Panc1 (cell line): ENCODE measurements around the gene APOB. TPM values are rescaled to one million over a fixed set of nuclear protein-coding genes. Genes with fewer than 3 reads are reported as not detected.

Experiments used
- ATAC-seq: fragments of 200-7000 bp; cut with Tn5 transposase; 2 replicates; pipeline ENCODE4 v1.9.1; 2020; ENCODE audit warnings: mild to moderate bottlenecking, moderate library complexity
- BruUV-seq: library from RNA; stranded (reverse); fragments of 400-500 nt; replicated peaks from 2 replicates; lab custom pipeline; 2021; lab: Mats Ljungman, UMichigan
- CTCF ChIA-PET: fragments of 300-600 bp; sonication (Branson Sonifier 250); formaldehyde crosslinking; loops from one replicate; lab custom pipeline; 2022; ENCODE audit warnings: antibody characterized with exemption; lab: Charles Lee
- POLR2A ChIA-PET: fragments of 300-600 bp; sonication (Branson Sonifier 250); formaldehyde crosslinking; loops from one replicate; lab custom pipeline; 2022; ENCODE audit warnings: antibody characterized with exemption; lab: Charles Lee
- DNase-seq: peaks from one replicate; pipeline ENCODE4 v3.0.0-alpha.2; 2010; ENCODE audit warnings: low read depth, low spot score
- H3K27ac ChIP-seq: 2 replicates; pipeline ENCODE4 v1.5.1; 2011; ENCODE audit warnings: mild to moderate bottlenecking, low read length, inconsistent platforms
- H3K27me3 ChIP-seq: fragments of 200-500 bp; sonication (Bioruptor generic); 2 replicates; pipeline ENCODE4 v1.6.0; 2014; ENCODE audit warnings: low read length, inconsistent platforms; ENCODE audit not compliant: control insufficient read depth, insufficient read depth
- H3K36me3 ChIP-seq: fragments of 200-500 bp; sonication (Bioruptor generic); 2 replicates; pipeline ENCODE4 v1.5.1; 2014; ENCODE audit warnings: inconsistent platforms, mild to moderate bottlenecking, low read length, moderate library complexity; ENCODE audit not compliant: control insufficient read depth, insufficient read depth
- H3K4me1 ChIP-seq: 2 replicates; pipeline ENCODE4 v1.5.1; 2011; ENCODE audit warnings: inconsistent platforms, mild to moderate bottlenecking, low read length, moderate library complexity; ENCODE audit not compliant: control insufficient read depth, insufficient read depth
- H3K4me3 ChIP-seq, 2 experiments: 2 replicates each; pipeline ENCODE4 v1.5.1; 2011 to 2012; ENCODE audit warnings: low read depth in 2 of 2, low read length in 2 of 2, mild to moderate bottlenecking in 2 of 2, inconsistent platforms in 1 of 2, moderate library complexity in 1 of 2
- H3K9me3 ChIP-seq: fragments of 200-500 bp; sonication (Bioruptor generic); 2 replicates; pipeline ENCODE4 v1.5.1; 2014; ENCODE audit warnings: low read depth, mild to moderate bottlenecking, inconsistent platforms, low read length, moderate library complexity; ENCODE audit not compliant: control insufficient read depth, insufficient read depth
- POLR2AphosphoS5 ChIP-seq: IDR thresholded peaks from 2 replicates; pipeline ENCODE4 v1.6.1; 2012; ENCODE audit warnings: mild to moderate bottlenecking, low read depth, low read length, moderate library complexity
- SIN3A ChIP-seq: IDR thresholded peaks from 2 replicates; pipeline ENCODE4 v1.6.1; 2012; ENCODE audit warnings: low read depth, mild to moderate bottlenecking, low read length, moderate library complexity, borderline replicate concordance; ENCODE audit not compliant: insufficient read depth
- TCF7L2 ChIP-seq: IDR thresholded peaks from 2 replicates; pipeline ENCODE4 v1.6.1; 2011; ENCODE audit warnings: mild to moderate bottlenecking, low read depth, low read length, inconsistent platforms
- in situ Hi-C: cut with HindIII; loops from 2 replicates; pipeline ENCODE4 v1.10.0; 2016; ENCODE audit warnings: low sequenced_read_pairs, low pct_unique_long_range_greater_than_20kb
- intact Hi-C: fragments of 100-400 bp; cut with micrococcal nuclease; formaldehyde crosslinking; loops from one replicate; pipeline ENCODE4 v1.10.0; 2022; ENCODE audit not compliant: unreplicated experiment
- total RNA-seq: library from RNA; stranded (reverse); gene quantifications from one replicate; pipeline ENCODE4 v1.2.1, GENCODE V29; 2021; ENCODE audit not compliant: unreplicated experiment
- TF ChIP-seq, protein P1 (sequence below), 2 experiments: IDR thresholded peaks; 2 replicates each; pipeline ENCODE4 v1.6.1; 2011 to 2012; ENCODE audit warnings: low read depth in 2 of 2, control low read depth in 1 of 2, low read length in 1 of 2, mild to moderate bottlenecking in 1 of 2, moderate library complexity in 1 of 2; ENCODE audit not compliant: insufficient read depth in 1 of 2
- TF ChIP-seq, protein P2 (sequence below): fragments of 450-650 bp; IDR thresholded peaks from 2 replicates; pipeline ENCODE4 v1.5.1; 2017; ENCODE audit warnings: mild to moderate bottlenecking

Gene APOB
- total RNA-seq, 1 experiment from 2014 or later, result 1.2 TPM

DNA sequence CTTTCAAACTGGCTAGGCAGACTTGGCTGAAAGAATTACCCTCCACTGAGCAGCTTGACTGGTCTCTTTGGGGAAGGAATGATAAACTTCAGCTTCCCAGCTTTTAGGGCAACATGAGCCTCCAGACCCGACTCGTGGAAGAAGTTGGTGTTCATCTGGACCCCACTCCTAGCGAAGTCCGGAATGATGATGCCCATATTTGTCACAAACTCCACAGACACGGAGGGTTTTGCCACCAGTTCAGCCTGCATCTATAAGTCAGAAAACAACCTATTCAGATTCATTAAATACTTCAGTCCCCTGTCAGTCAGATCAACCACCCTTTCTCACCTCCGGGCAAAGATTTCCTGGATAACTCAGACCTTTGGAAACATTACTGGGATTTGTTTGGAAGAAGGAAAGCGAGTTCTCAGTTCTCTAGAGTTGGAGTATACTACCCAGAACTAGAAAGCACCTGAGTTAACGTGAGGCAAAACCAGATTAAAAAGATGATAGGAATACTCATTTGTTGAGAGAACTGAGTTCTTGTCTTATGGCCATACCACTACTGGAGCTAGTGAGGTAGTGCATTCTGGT lies 21.0 kb downstream of the APOB start:
- intact Hi-C loops, result loop anchor here (10.0 kb wide), 1 partner anchor 238 kb away; no protein-coding TSS in a partner anchor
- Histone ChIP-seq H3K27me3 (peaks cover 15% of the 10 kb centered on the region), H3K36me3 (no peaks in the 10 kb centered on the region), H3K27ac (no peak overlapping the region), H3K4me3 (no peak overlapping the region), H3K4me1 (no peaks in the 10 kb centered on the region), H3K9me3 (no peaks in the 10 kb centered on the region)
- ATAC-seq (no peak), DNase-seq (no peak)
- TF ChIP-seq TCF7L2 (no peak), SIN3A (no peak), POLR2AphosphoS5 (no peak)
- TF ChIP-seq, protein P1, sequence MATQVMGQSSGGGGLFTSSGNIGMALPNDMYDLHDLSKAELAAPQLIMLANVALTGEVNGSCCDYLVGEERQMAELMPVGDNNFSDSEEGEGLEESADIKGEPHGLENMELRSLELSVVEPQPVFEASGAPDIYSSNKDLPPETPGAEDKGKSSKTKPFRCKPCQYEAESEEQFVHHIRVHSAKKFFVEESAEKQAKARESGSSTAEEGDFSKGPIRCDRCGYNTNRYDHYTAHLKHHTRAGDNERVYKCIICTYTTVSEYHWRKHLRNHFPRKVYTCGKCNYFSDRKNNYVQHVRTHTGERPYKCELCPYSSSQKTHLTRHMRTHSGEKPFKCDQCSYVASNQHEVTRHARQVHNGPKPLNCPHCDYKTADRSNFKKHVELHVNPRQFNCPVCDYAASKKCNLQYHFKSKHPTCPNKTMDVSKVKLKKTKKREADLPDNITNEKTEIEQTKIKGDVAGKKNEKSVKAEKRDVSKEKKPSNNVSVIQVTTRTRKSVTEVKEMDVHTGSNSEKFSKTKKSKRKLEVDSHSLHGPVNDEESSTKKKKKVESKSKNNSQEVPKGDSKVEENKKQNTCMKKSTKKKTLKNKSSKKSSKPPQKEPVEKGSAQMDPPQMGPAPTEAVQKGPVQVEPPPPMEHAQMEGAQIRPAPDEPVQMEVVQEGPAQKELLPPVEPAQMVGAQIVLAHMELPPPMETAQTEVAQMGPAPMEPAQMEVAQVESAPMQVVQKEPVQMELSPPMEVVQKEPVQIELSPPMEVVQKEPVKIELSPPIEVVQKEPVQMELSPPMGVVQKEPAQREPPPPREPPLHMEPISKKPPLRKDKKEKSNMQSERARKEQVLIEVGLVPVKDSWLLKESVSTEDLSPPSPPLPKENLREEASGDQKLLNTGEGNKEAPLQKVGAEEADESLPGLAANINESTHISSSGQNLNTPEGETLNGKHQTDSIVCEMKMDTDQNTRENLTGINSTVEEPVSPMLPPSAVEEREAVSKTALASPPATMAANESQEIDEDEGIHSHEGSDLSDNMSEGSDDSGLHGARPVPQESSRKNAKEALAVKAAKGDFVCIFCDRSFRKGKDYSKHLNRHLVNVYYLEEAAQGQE (IDR thresholded peaks at IDR 0.05; ENCODE audit: insufficient read depth in 1 of 2, low read depth in 2 of 2, low read length in 1 of 2), result no peak
- TF ChIP-seq, protein P2, sequence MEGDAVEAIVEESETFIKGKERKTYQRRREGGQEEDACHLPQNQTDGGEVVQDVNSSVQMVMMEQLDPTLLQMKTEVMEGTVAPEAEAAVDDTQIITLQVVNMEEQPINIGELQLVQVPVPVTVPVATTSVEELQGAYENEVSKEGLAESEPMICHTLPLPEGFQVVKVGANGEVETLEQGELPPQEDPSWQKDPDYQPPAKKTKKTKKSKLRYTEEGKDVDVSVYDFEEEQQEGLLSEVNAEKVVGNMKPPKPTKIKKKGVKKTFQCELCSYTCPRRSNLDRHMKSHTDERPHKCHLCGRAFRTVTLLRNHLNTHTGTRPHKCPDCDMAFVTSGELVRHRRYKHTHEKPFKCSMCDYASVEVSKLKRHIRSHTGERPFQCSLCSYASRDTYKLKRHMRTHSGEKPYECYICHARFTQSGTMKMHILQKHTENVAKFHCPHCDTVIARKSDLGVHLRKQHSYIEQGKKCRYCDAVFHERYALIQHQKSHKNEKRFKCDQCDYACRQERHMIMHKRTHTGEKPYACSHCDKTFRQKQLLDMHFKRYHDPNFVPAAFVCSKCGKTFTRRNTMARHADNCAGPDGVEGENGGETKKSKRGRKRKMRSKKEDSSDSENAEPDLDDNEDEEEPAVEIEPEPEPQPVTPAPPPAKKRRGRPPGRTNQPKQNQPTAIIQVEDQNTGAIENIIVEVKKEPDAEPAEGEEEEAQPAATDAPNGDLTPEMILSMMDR, result no peak
- in situ Hi-C loops, result no loop called here
- CTCF ChIA-PET, result no interaction called here
- POLR2A ChIA-PET, result no interaction called here
- no TSS peak for BruUV-seq

DNA sequence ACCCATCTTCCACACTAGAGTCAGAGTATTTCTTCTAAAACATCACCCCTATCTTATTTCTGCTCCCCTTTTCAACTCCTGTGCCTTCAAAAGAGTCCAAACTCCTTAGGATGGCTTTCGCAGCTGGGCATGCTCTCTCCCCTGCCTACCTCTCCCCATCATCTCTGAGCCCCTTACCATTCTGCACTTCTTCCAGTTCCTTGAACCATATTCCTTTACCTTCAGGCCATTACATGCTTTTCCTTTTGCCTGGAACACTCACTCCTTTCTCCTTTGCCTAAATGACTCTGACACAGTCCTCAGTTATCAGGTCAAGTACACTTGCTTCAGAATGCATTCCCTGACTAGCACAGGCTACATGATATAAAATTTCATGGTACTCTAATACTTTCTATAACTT lies 22.4 kb downstream of the APOB start:
- H3K9me3 ChIP-seq, result no peaks in the 10 kb centered on the region
- intact Hi-C loops (loop anchor here (10.0 kb wide), 1 partner anchor 237 kb away; no protein-coding TSS in a partner anchor), in situ Hi-C loops (no loop called here)
- TF ChIP-seq, protein P2, result no peak
- TF ChIP-seq POLR2AphosphoS5 (no peak), TCF7L2 (no peak), SIN3A (no peak)
- TF ChIP-seq, protein P1 (IDR thresholded peaks at IDR 0.05; ENCODE audit: insufficient read depth in 1 of 2, low read depth in 2 of 2, low read length in 1 of 2), result no peak
- H3K27me3 ChIP-seq, result peaks cover 12% of the 10 kb centered on the region
- H3K4me1 ChIP-seq, result no peaks in the 10 kb centered on the region
- H3K27ac ChIP-seq, result no peak overlapping the region
- ChIA-PET POLR2A (no interaction called here), CTCF (no interaction called here)
- no TSS peak for BruUV-seq
- DNase-seq (no peak), ATAC-seq (no peak)
- no peaks in the 10 kb centered on the region for H3K36me3 ChIP-seq
- H3K4me3 ChIP-seq, result no peak overlapping the region
